Measurements from ENCODE around the gene CORIN. TPM values are rescaled to one million over a fixed set of nuclear protein-coding genes. Genes with fewer than 3 reads are reported as not detected.

CORIN gene
- total RNA-seq, 1 donor from 2014 or later = 2.1 TPM

DNA sequence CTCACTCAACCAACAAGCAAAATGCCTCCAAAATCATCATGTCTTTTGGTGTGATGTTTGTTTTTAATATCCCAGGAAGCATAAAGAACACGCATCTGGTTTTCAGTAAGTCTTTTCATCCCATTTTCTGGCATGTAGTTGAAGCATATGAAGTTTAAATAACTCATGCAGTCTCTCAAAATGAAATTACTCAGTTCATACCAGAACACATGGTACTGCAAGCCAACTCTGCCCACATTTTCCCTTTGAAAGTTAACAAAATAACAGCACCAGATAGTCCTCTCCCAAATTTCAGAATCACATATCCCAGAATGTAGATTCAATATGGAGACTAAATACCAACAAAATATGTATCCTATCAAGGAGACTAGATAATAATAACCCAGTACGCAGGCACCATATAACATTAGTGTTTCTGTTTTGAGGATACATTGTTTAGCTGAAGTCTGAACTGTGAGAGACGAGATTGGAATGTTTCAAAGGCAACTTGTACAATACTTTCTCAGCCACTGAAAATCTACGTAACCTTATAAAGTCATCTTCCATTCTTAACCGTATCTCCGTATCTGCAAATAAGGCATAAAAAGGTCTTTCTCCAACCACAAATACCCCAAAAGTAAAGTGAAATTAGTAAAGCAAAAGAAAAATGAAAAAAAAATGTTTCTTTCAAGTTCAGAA lies 23.1 kb downstream of the CORIN start:
- Mint-ChIP-seq H3K9me3 (ENCODE audit: low read depth) (no peaks in the 10 kb centered on the region), H3K27me3 (ENCODE audit: low read depth) (peaks cover 40% of the 10 kb centered on the region), H3K4me3 (ENCODE audit: unreplicated experiment) (no peak overlapping the region), H3K4me1 (ENCODE audit: low read depth) (no peaks in the 10 kb centered on the region), H3K27ac (ENCODE audit: unreplicated experiment) (no peak overlapping the region), H3K36me3 (ENCODE audit: low read depth) (peaks cover 4% of the 10 kb centered on the region)
- TF ChIP-seq, protein P1, sequence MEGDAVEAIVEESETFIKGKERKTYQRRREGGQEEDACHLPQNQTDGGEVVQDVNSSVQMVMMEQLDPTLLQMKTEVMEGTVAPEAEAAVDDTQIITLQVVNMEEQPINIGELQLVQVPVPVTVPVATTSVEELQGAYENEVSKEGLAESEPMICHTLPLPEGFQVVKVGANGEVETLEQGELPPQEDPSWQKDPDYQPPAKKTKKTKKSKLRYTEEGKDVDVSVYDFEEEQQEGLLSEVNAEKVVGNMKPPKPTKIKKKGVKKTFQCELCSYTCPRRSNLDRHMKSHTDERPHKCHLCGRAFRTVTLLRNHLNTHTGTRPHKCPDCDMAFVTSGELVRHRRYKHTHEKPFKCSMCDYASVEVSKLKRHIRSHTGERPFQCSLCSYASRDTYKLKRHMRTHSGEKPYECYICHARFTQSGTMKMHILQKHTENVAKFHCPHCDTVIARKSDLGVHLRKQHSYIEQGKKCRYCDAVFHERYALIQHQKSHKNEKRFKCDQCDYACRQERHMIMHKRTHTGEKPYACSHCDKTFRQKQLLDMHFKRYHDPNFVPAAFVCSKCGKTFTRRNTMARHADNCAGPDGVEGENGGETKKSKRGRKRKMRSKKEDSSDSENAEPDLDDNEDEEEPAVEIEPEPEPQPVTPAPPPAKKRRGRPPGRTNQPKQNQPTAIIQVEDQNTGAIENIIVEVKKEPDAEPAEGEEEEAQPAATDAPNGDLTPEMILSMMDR (IDR thresholded peaks at IDR 0.05) = no peak
- DNase-seq (ENCODE audit: low spot score) = no peak

DNA sequence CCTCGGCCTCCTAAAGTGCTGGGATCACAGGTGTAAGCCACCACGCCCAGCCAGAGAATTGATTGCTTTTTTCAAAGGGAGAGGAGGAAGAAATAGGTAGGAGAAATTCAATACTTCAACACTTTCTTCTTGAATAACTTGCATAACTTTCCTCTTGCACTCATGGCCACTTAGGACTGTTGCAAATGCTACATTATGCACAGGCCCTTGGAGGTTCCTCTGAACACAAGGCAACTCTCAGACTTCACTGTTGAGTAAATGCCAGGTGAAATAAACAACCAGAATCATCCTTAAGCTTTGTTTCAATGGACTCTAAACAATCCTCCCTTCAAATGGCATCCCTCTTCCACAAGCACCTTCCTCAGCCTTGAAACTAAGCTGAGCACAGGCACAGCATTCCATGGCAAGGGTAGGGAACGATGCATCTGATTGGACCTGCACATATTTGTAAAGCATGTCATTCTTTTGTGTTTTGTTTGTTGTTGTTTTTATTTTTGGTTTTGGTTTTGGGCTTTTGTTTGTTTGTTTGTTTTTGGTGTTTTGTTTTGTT lies 28.1 kb downstream of the CORIN start:
- no peak overlapping the region for H3K4me3 Mint-ChIP-seq (ENCODE audit: unreplicated experiment)
- TF ChIP-seq, protein P1 (IDR thresholded peaks at IDR 0.05) = no peak
- H3K27ac Mint-ChIP-seq (ENCODE audit: unreplicated experiment) = no peak overlapping the region
- H3K36me3 Mint-ChIP-seq (ENCODE audit: low read depth) = no peaks in the 10 kb centered on the region
- peaks cover 26% of the 10 kb centered on the region for H3K27me3 Mint-ChIP-seq (ENCODE audit: low read depth)
- no peak for DNase-seq (ENCODE audit: low spot score)
- no peaks in the 10 kb centered on the region for H3K4me1 Mint-ChIP-seq (ENCODE audit: low read depth)
- no peaks in the 10 kb centered on the region for H3K9me3 Mint-ChIP-seq (ENCODE audit: low read depth)

DNA sequence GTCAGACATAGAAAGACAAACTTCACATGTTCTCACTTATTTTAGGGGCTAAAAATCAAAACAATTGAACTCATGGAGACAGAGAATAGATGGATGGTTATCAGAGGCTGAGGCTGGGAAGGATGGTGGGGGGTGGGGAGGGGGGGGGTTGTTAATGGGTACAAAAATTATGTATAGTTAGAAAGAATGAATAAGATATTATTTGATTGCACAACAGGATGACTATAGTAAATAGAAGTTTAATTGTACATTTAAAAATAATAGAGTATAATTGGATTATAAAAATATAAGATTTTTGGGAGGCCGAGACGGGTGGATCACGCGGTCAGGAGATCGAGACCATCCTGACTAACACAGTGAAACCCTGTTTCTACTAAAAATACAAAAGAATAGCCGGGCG lies 33.3 kb downstream of the CORIN start:
- H3K27ac Mint-ChIP-seq (ENCODE audit: unreplicated experiment) = no peak overlapping the region
- H3K36me3 Mint-ChIP-seq (ENCODE audit: low read depth) = no peaks in the 10 kb centered on the region
- H3K9me3 Mint-ChIP-seq (ENCODE audit: low read depth) = peaks cover 20% of the 10 kb centered on the region
- H3K4me3 Mint-ChIP-seq (ENCODE audit: unreplicated experiment) = no peak overlapping the region
- no peaks in the 10 kb centered on the region for H3K4me1 Mint-ChIP-seq (ENCODE audit: low read depth)
- TF ChIP-seq, protein P1 (IDR thresholded peaks at IDR 0.05) = no peak
- H3K27me3 Mint-ChIP-seq (ENCODE audit: low read depth) = peaks cover 14% of the 10 kb centered on the region
- DNase-seq (ENCODE audit: low spot score) = no peak

DNA sequence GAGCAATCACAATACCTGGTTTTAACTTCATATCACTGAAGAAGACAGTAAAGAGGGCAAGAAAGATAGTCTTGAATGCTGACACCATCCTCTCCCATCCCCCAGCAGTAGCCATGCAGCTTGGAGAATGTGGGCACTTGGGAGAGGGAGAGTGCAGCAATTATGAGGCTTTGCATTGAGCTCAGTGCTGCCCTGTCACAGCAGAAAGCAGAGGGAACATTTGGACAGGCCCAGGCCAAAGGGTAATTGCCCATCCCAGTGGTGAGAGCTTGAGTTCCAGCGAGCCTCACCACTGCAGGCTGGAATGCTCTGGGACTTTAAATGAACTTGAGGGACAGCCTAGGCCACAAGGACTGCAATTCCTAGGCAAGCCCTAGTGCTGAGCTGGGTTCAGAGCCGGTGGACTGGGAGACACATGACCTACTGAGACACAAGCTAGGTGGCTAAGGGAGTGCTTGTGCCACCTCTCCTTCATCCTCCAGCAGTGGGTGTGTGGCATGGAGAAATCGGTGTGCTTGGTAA lies 36.3 kb downstream of the CORIN start:
- DNase-seq (ENCODE audit: low spot score) = no peak
- no peaks in the 10 kb centered on the region for H3K36me3 Mint-ChIP-seq (ENCODE audit: low read depth)
- no peak overlapping the region for H3K27ac Mint-ChIP-seq (ENCODE audit: unreplicated experiment)
- peaks cover 11% of the 10 kb centered on the region for H3K27me3 Mint-ChIP-seq (ENCODE audit: low read depth)
- no peaks in the 10 kb centered on the region for H3K4me1 Mint-ChIP-seq (ENCODE audit: low read depth)
- H3K9me3 Mint-ChIP-seq (ENCODE audit: low read depth) = peaks cover 26% of the 10 kb centered on the region
- no peak overlapping the region for H3K4me3 Mint-ChIP-seq (ENCODE audit: unreplicated experiment)
- TF ChIP-seq, protein P1 (IDR thresholded peaks at IDR 0.05) = no peak

DNA sequence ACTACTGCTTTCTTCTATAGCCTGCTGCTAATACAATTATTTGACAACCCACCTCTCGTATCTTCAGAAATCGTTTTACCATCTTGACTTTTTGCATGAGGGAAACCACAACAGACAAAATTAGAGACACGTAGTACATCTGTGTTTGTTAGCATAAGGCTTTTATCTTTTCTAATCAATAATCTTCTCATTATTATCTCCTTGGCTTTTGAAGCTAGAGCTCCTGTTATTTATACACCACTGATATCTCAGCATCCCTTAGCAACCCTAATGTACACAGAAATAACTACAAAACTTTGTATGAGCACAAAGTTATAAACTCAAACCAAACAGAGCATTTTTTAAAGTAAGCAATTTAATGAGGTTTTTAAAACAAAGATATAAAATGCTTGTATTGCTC lies 39.7 kb downstream of the CORIN start:
- no peak overlapping the region for H3K27ac Mint-ChIP-seq (ENCODE audit: unreplicated experiment)
- no peaks in the 10 kb centered on the region for H3K4me1 Mint-ChIP-seq (ENCODE audit: low read depth)
- H3K36me3 Mint-ChIP-seq (ENCODE audit: low read depth) = no peaks in the 10 kb centered on the region
- TF ChIP-seq, protein P1 (IDR thresholded peaks at IDR 0.05) = no peak
- no peak for DNase-seq (ENCODE audit: low spot score)
- peaks cover 13% of the 10 kb centered on the region for H3K9me3 Mint-ChIP-seq (ENCODE audit: low read depth)
- no peak overlapping the region for H3K4me3 Mint-ChIP-seq (ENCODE audit: unreplicated experiment)
- peaks cover 28% of the 10 kb centered on the region for H3K27me3 Mint-ChIP-seq (ENCODE audit: low read depth)
